ENCODE measurements around the gene MEP1B. TPM values are rescaled to one million over a fixed set of nuclear protein-coding genes. Genes with fewer than 3 reads are reported as not detected.

MEP1B gene
- total RNA-seq, 1 donor from 2014 or later, result not detected

DNA sequence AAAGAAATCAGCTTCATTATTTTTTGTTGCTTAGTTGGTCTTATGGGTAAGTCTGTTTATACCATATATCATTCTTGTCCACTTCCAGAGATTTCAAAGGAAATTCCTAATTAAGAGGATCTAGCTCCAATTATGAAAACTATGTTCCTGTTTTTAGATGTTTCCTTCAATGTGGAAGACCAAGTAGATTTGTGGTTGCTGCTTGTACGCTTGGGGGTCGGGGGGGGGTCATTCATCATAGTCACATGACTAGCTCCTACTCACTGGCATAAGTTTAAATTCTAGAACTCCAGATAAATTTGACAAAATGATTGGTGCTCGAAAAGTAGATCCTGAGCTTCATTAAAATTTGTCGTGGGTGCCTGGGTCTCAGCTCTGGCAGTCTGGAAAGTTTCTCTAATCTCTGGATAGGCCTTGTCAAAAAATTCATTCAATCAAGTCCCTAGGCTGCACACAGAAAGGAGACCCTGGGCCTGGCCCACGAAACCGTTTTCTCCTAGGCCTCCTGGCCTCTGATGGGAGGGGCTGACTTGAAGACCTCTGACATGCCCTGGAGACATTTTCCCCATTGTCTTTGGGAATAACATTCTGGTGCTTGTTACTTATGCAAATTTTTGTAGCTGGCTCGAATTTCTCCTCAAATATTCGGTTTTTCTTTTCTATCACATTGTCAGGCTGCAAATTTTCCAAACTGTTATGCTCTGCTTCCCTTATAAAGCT lies 62.5 kb downstream of the MEP1B start:
- Mint-ChIP-seq H3K4me1 (ENCODE audit: low read depth) (no peaks in the 10 kb centered on the region), H3K36me3 (ENCODE audit: insufficient read depth) (no peaks in the 10 kb centered on the region), H3K9me3 (ENCODE audit: low read depth) (peaks cover 2% of the 10 kb centered on the region), H3K27me3 (no peaks in the 10 kb centered on the region), H3K4me3 (ENCODE audit: low read depth) (no peak overlapping the region), H3K27ac (peak overlapping the region; percentile 4)
- no peak for DNase-seq (ENCODE audit: low spot score, unreplicated experiment)
- TF ChIP-seq, protein P1, sequence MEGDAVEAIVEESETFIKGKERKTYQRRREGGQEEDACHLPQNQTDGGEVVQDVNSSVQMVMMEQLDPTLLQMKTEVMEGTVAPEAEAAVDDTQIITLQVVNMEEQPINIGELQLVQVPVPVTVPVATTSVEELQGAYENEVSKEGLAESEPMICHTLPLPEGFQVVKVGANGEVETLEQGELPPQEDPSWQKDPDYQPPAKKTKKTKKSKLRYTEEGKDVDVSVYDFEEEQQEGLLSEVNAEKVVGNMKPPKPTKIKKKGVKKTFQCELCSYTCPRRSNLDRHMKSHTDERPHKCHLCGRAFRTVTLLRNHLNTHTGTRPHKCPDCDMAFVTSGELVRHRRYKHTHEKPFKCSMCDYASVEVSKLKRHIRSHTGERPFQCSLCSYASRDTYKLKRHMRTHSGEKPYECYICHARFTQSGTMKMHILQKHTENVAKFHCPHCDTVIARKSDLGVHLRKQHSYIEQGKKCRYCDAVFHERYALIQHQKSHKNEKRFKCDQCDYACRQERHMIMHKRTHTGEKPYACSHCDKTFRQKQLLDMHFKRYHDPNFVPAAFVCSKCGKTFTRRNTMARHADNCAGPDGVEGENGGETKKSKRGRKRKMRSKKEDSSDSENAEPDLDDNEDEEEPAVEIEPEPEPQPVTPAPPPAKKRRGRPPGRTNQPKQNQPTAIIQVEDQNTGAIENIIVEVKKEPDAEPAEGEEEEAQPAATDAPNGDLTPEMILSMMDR (IDR thresholded peaks at IDR 0.05; ENCODE audit: unreplicated experiment), result no peak

DNA sequence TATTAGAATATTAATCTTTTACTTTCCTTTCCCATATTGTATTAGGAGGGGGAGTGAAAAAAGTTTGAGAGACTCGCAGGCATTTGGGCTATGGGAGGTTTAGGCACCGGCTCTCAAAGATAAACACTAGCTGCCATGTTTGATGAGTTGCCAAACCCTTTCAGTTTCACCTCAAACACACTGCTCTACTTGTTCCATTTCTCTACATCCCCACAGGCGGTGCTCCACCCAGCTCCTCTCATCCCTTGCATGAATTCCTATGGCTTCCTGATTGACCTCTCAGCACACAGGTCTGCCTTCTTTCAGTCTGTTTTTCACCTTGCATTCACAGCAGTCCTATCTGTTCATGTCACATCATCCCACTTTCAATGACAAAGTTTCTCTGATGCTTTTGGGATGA lies 65.7 kb downstream of the MEP1B start:
- H3K4me1 Mint-ChIP-seq (ENCODE audit: low read depth), result no peaks in the 10 kb centered on the region
- H3K27ac Mint-ChIP-seq, result no peak overlapping the region
- H3K36me3 Mint-ChIP-seq (ENCODE audit: insufficient read depth), result no peaks in the 10 kb centered on the region
- DNase-seq (ENCODE audit: low spot score, unreplicated experiment), result no peak
- peaks cover 2% of the 10 kb centered on the region for H3K9me3 Mint-ChIP-seq (ENCODE audit: low read depth)
- TF ChIP-seq, protein P1 (IDR thresholded peaks at IDR 0.05; ENCODE audit: unreplicated experiment), result no peak
- no peaks in the 10 kb centered on the region for H3K27me3 Mint-ChIP-seq
- no peak overlapping the region for H3K4me3 Mint-ChIP-seq (ENCODE audit: low read depth)

DNA sequence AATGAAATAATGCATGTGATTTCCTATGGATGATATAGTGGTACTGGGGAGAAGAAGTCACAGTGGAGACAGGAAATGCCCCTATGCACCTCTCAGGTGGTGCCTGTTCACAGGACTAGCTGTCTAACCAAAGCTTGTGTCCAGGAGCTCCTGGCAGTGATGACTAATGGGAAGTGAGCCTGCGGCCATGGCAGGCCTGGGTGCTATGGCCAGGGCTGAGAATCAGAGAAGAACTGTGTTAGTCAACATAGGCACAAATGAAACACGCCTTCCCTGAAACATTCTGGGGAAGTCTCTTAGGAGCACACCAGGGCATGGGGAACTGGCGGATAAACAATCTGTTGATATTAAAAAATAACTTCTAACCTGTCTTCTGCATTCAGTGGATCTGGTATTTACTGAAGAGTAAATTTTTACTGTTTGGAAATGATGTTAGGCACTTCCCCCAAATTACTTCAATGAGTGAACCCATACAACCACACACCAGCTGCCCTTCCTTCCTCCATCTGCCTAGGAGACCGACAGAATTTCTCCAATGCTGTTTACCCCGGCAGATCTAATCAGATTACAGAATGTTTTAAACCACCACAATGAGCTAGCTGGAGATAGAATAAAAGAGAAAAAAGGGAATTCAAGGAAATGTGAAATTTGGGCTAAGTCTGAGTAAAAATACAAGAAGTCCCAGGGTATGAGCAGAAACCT lies 67.4 kb downstream of the MEP1B start:
- H3K27ac Mint-ChIP-seq, result no peak overlapping the region
- TF ChIP-seq, protein P1 (IDR thresholded peaks at IDR 0.05; ENCODE audit: unreplicated experiment), result no peak
- no peak for DNase-seq (ENCODE audit: low spot score, unreplicated experiment)
- no peaks in the 10 kb centered on the region for H3K4me1 Mint-ChIP-seq (ENCODE audit: low read depth)
- H3K4me3 Mint-ChIP-seq (ENCODE audit: low read depth), result no peak overlapping the region
- H3K27me3 Mint-ChIP-seq, result no peaks in the 10 kb centered on the region
- no peaks in the 10 kb centered on the region for H3K9me3 Mint-ChIP-seq (ENCODE audit: low read depth)
- no peaks in the 10 kb centered on the region for H3K36me3 Mint-ChIP-seq (ENCODE audit: insufficient read depth)

DNA sequence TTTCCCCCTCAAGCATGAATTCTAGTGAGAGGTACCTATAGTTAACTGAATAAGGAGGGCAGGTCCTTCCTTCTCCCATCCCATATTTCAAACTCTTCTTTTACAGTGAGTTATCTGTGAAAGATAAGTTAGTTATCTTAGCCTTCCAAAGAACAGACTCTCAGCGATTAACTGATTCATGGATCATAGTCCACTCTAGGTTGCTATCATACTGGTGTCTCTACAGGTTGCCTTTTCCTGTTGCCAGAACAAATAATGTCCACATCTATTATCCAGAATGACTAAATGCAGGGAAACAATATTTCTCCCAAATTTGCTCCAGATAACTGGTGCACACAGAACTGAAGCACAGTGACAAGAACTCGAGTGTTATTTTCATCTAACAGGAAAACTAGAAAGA lies 68.3 kb downstream of the MEP1B start:
- H3K9me3 Mint-ChIP-seq (ENCODE audit: low read depth), result no peaks in the 10 kb centered on the region
- H3K4me3 Mint-ChIP-seq (ENCODE audit: low read depth), result no peak overlapping the region
- no peaks in the 10 kb centered on the region for H3K4me1 Mint-ChIP-seq (ENCODE audit: low read depth)
- no peaks in the 10 kb centered on the region for H3K27me3 Mint-ChIP-seq
- DNase-seq (ENCODE audit: low spot score, unreplicated experiment), result no peak
- no peak overlapping the region for H3K27ac Mint-ChIP-seq
- TF ChIP-seq, protein P1 (IDR thresholded peaks at IDR 0.05; ENCODE audit: unreplicated experiment), result no peak
- no peaks in the 10 kb centered on the region for H3K36me3 Mint-ChIP-seq (ENCODE audit: insufficient read depth)

DNA sequence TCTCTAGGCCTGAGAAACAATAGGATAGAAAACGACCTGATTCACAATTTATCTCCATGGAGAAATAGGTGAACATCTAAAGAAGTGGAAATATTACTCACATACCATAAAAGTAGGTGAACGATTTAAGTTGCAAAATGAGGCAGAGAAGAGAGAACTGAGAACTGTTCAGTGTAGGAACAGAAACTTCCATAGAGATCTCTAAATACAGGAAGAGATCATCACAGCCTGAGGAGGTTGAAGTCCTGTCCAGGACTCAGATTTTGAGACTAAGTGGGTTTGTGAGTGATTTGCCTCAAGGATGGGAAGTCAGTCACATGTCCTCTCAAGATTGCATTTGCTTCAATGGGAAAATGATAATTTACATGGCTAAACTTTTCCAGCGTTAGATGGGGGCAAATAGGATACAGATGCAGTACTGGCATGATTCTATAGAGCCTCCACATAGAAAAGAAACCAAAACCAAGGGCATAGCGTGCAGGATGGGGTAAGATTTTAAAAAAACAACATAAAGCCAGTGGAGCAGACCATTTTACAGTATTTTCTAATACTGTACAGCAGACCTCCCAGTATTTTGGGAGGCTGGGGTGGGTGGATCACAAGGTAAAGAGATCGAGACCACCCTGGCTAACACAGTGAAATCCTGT lies 68.8 kb downstream of the MEP1B start:
- no peak for DNase-seq (ENCODE audit: low spot score, unreplicated experiment)
- no peaks in the 10 kb centered on the region for H3K36me3 Mint-ChIP-seq (ENCODE audit: insufficient read depth)
- no peaks in the 10 kb centered on the region for H3K9me3 Mint-ChIP-seq (ENCODE audit: low read depth)
- no peak overlapping the region for H3K27ac Mint-ChIP-seq
- no peaks in the 10 kb centered on the region for H3K27me3 Mint-ChIP-seq
- no peak overlapping the region for H3K4me3 Mint-ChIP-seq (ENCODE audit: low read depth)
- no peaks in the 10 kb centered on the region for H3K4me1 Mint-ChIP-seq (ENCODE audit: low read depth)
- TF ChIP-seq, protein P1 (IDR thresholded peaks at IDR 0.05; ENCODE audit: unreplicated experiment), result no peak
